Stimulated activated effector memory CD8-positive, alpha-beta T cell treated with anti-CD3 and anti-CD28 coated beads, Interleukin-12 subunit alpha, Interleukin-12 subunit beta, amount 100 ng/mL, for 72 hours (primary cell): Measurements from ENCODE around the gene SEC14L5.

Experiments used
- ATAC-seq: fragments of 150-1000 bp; cut with Tn5 transposase; 2 replicates; pipeline ENCODE4 v1.10.0; 2021
- DNase-seq, 2 donors: peaks; one replicate each; pipeline ENCODE4 v3.0.0; 2021 to 2022; ENCODE audit warnings: low spot score in 2 of 2
- H3K27ac Mint-ChIP-seq: one replicate; pipeline ENCODE4 v1.8.0; 2022; ENCODE audit warnings: mild to moderate bottlenecking, mixed read lengths
- H3K36me3 Mint-ChIP-seq: one replicate; pipeline ENCODE4 v1.8.0; 2022; ENCODE audit warnings: mild to moderate bottlenecking, mixed read lengths
- H3K4me1 Mint-ChIP-seq: one replicate; pipeline ENCODE4 v1.8.0; 2022; ENCODE audit warnings: mixed read lengths
- H3K4me3 Mint-ChIP-seq: one replicate; pipeline ENCODE4 v1.8.0; 2022; ENCODE audit warnings: mild to moderate bottlenecking, mixed read lengths
- H3K9me3 Mint-ChIP-seq: one replicate; pipeline ENCODE4 v1.8.0; 2022; ENCODE audit warnings: mixed read lengths

The SEC14L5 gene

GRCh38 chr16:5022521-5022920, 64.4 kb downstream of the SEC14L5 start:
- Mint-ChIP-seq H3K27ac (no peak overlapping the region), H3K4me1 (no peaks in the 10 kb centered on the region)

GRCh38 chr16:5024632-5025031, 66.5 kb downstream of the SEC14L5 start:
- peaks cover 5% of the 10 kb centered on the region for H3K4me1 Mint-ChIP-seq
- peaks cover 7% of the 10 kb centered on the region for H3K36me3 Mint-ChIP-seq
- H3K9me3 Mint-ChIP-seq, result no peaks in the 10 kb centered on the region
- no peak overlapping the region for H3K4me3 Mint-ChIP-seq
- H3K27ac Mint-ChIP-seq, result no peak overlapping the region
- ATAC-seq (no peak), DNase-seq (no peak)

More at GRCh38 chr16:5022521-5022920, 64.4 kb downstream of the SEC14L5 start:
- H3K4me3 Mint-ChIP-seq, result no peak overlapping the region
- peaks cover 3% of the 10 kb centered on the region for H3K36me3 Mint-ChIP-seq
- ATAC-seq (no peak), DNase-seq (no peak)
- no peaks in the 10 kb centered on the region for H3K9me3 Mint-ChIP-seq

GRCh38 chr16:5025171-5025632, 67.1 kb downstream of the SEC14L5 start:
- Mint-ChIP-seq H3K9me3 (no peaks in the 10 kb centered on the region), H3K36me3 (peaks cover 7% of the 10 kb centered on the region), H3K4me3 (no peak overlapping the region), H3K27ac (no peak overlapping the region), H3K4me1 (peaks cover 5% of the 10 kb centered on the region)
- no peak for DNase-seq
- no peak for ATAC-seq

GRCh38 chr16:5026664-5027063, 68.5 kb downstream of the SEC14L5 start:
- H3K27ac Mint-ChIP-seq, result no peak overlapping the region
- DNase-seq, result no peak
- H3K9me3 Mint-ChIP-seq, result no peaks in the 10 kb centered on the region
- H3K36me3 Mint-ChIP-seq, result peaks cover 7% of the 10 kb centered on the region
- ATAC-seq, result no peak
- H3K4me1 Mint-ChIP-seq, result peaks cover 8% of the 10 kb centered on the region
- no peak overlapping the region for H3K4me3 Mint-ChIP-seq

GRCh38 chr16:5027086-5027485, 69.0 kb downstream of the SEC14L5 start:
- H3K4me3 Mint-ChIP-seq, result no peak overlapping the region
- no peak overlapping the region for H3K27ac Mint-ChIP-seq

GRCh38 chr16:5027575-5028235, 69.6 kb downstream of the SEC14L5 start:
- no peak for DNase-seq
- Mint-ChIP-seq H3K27ac (no peak overlapping the region), H3K36me3 (peaks cover 7% of the 10 kb centered on the region), H3K9me3 (no peaks in the 10 kb centered on the region), H3K4me3 (no peak overlapping the region), H3K4me1 (peaks cover 15% of the 10 kb centered on the region)
- ATAC-seq, result no peak

More at GRCh38 chr16:5027086-5027485, 69.0 kb downstream of the SEC14L5 start:
- Mint-ChIP-seq H3K4me1 (peaks cover 12% of the 10 kb centered on the region), H3K9me3 (no peaks in the 10 kb centered on the region), H3K36me3 (peaks cover 7% of the 10 kb centered on the region)
- no peak for DNase-seq
- ATAC-seq, result no peak

GRCh38 chr16:5028950-5029475, 70.9 kb downstream of the SEC14L5 start:
- peaks cover 7% of the 10 kb centered on the region for H3K36me3 Mint-ChIP-seq
- H3K27ac Mint-ChIP-seq, result no peak overlapping the region
- ATAC-seq (no peak), DNase-seq (no peak)
- H3K4me3 Mint-ChIP-seq, result no peak overlapping the region
- H3K9me3 Mint-ChIP-seq, result no peaks in the 10 kb centered on the region
- peaks cover 21% of the 10 kb centered on the region for H3K4me1 Mint-ChIP-seq

- peaks cover 7% of the 10 kb centered on the region for H3K36me3 Mint-ChIP-seq
- ATAC-seq (no peak), DNase-seq (no peak)
- H3K27ac Mint-ChIP-seq, result no peak overlapping the region
- no peak overlapping the region for H3K4me3 Mint-ChIP-seq
- no peaks in the 10 kb centered on the region for H3K9me3 Mint-ChIP-seq
- H3K4me1 Mint-ChIP-seq, result peaks cover 28% of the 10 kb centered on the region
These were observed 72.2 kb downstream of the SEC14L5 start for GRCh38 chr16:5030251-5030870.

- H3K36me3 Mint-ChIP-seq, result peaks cover 7% of the 10 kb centered on the region
- ATAC-seq (no peak), DNase-seq (no peak)
- no peak overlapping the region for H3K4me3 Mint-ChIP-seq
- peaks cover 28% of the 10 kb centered on the region for H3K4me1 Mint-ChIP-seq
- no peak overlapping the region for H3K27ac Mint-ChIP-seq
- no peaks in the 10 kb centered on the region for H3K9me3 Mint-ChIP-seq
These were observed 73.5 kb downstream of the SEC14L5 start for GRCh38 chr16:5031601-5032000.

- peaks cover 1% of the 10 kb centered on the region for H3K36me3 Mint-ChIP-seq
These were observed 74.6 kb downstream of the SEC14L5 start for GRCh38 chr16:5032748-5033167.

GRCh38 chr16:5033256-5034166, 75.4 kb downstream of the SEC14L5 start, which contains the start of gene NAGPA:
TSS of gene NAGPA (minus strand) at chr16:5033935. CDS start at chr16:5033914, 21 bp downstream.
- ATAC-seq, result peak; percentile 94
- no peaks in the 10 kb centered on the region for H3K36me3 Mint-ChIP-seq
- peaks cover 28% of the 10 kb centered on the region for H3K4me1 Mint-ChIP-seq
- H3K9me3 Mint-ChIP-seq, result no peaks in the 10 kb centered on the region
- peak within 1 kb of the TSS; percentile 78 for H3K4me3 Mint-ChIP-seq
- peak; percentile 70 to 88 for DNase-seq
- peak within 1 kb of the TSS; percentile 89 for H3K27ac Mint-ChIP-seq

More at GRCh38 chr16:5032748-5033167, 74.6 kb downstream of the SEC14L5 start:
- ATAC-seq (no peak), DNase-seq (no peak)
- H3K4me3 Mint-ChIP-seq, result peak overlapping the region; percentile 78
- no peak overlapping the region for H3K27ac Mint-ChIP-seq
- H3K4me1 Mint-ChIP-seq, result peaks cover 28% of the 10 kb centered on the region
- no peaks in the 10 kb centered on the region for H3K9me3 Mint-ChIP-seq

GRCh38 chr16:5034167-5034523, 76.0 kb downstream of the SEC14L5 start:
- Mint-ChIP-seq H3K36me3 (no peaks in the 10 kb centered on the region), H3K4me1 (peaks cover 23% of the 10 kb centered on the region), H3K27ac (peak overlapping the region; percentile 89), H3K4me3 (peak overlapping the region; percentile 78), H3K9me3 (no peaks in the 10 kb centered on the region)
- no peak for ATAC-seq
- DNase-seq, result no peak

GRCh38 chr16:5035909-5036227, 77.7 kb downstream of the SEC14L5 start:
- H3K9me3 Mint-ChIP-seq, result no peaks in the 10 kb centered on the region
- no peak for DNase-seq
- H3K36me3 Mint-ChIP-seq, result no peaks in the 10 kb centered on the region
- H3K27ac Mint-ChIP-seq, result no peak overlapping the region
- H3K4me1 Mint-ChIP-seq, result peaks cover 25% of the 10 kb centered on the region
- no peak for ATAC-seq
- no peak overlapping the region for H3K4me3 Mint-ChIP-seq

- ATAC-seq (no peak), DNase-seq (no peak)
- no peaks in the 10 kb centered on the region for H3K9me3 Mint-ChIP-seq
- H3K4me3 Mint-ChIP-seq, result no peak overlapping the region
- no peaks in the 10 kb centered on the region for H3K36me3 Mint-ChIP-seq
- H3K27ac Mint-ChIP-seq, result no peak overlapping the region
- H3K4me1 Mint-ChIP-seq, result peaks cover 29% of the 10 kb centered on the region
These were observed 78.4 kb downstream of the SEC14L5 start for GRCh38 chr16:5036228-5037156.
